Left ventricle myocardium superior (tissue), 1 donor: ENCODE data around the gene TCHH. TPM values are rescaled to one million over a fixed set of nuclear protein-coding genes. Genes with fewer than 3 reads are reported as not detected.
"Not testable (repeated sequence)": the region's sequence is repeated elsewhere in the genome, so short reads cannot be mapped to it uniquely, and the experiment has no call there.

ENCODE experiments used
- ATAC-seq: fragments of 200-7000 bp; cut with Tn5 transposase; one replicate; pipeline ENCODE4 v1.9.1; 2020; ENCODE audit warnings: mild to moderate bottlenecking, moderate library complexity
- DNase-seq: peaks from one replicate; pipeline ENCODE4 v3.0.0-alpha.2; 2020
- intact Hi-C: fragments of 100-400 bp; cut with micrococcal nuclease; formaldehyde crosslinking; loops from one replicate; pipeline ENCODE4 v1.11.0; 2022
- long read RNA-seq: library from polyadenylated mRNA; unstranded; transcript quantifications from one replicate; pipeline ENCODE4 v2.0.0, GENCODE V29; 2021
- total RNA-seq: library from RNA; stranded (reverse); fragmentation: NEBNext Ultra II Directional; extraction: Animal tissue kit (Norgen Biotek cat#: 25700); gene quantifications from one replicate; pipeline ENCODE4 v1.2.1, GENCODE V29; 2021
- donor health status: DM: no; HTN: yes; CAD: no; lungs with severe emphysema.

TCHH gene, protein sequence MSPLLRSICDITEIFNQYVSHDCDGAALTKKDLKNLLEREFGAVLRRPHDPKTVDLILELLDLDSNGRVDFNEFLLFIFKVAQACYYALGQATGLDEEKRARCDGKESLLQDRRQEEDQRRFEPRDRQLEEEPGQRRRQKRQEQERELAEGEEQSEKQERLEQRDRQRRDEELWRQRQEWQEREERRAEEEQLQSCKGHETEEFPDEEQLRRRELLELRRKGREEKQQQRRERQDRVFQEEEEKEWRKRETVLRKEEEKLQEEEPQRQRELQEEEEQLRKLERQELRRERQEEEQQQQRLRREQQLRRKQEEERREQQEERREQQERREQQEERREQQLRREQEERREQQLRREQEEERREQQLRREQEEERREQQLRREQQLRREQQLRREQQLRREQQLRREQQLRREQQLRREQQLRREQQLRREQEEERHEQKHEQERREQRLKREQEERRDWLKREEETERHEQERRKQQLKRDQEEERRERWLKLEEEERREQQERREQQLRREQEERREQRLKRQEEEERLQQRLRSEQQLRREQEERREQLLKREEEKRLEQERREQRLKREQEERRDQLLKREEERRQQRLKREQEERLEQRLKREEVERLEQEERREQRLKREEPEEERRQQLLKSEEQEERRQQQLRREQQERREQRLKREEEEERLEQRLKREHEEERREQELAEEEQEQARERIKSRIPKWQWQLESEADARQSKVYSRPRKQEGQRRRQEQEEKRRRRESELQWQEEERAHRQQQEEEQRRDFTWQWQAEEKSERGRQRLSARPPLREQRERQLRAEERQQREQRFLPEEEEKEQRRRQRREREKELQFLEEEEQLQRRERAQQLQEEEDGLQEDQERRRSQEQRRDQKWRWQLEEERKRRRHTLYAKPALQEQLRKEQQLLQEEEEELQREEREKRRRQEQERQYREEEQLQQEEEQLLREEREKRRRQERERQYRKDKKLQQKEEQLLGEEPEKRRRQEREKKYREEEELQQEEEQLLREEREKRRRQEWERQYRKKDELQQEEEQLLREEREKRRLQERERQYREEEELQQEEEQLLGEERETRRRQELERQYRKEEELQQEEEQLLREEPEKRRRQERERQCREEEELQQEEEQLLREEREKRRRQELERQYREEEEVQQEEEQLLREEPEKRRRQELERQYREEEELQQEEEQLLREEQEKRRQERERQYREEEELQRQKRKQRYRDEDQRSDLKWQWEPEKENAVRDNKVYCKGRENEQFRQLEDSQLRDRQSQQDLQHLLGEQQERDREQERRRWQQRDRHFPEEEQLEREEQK (N-terminal part only)
- 0.02 TPM for total RNA-seq
- long read RNA-seq: 0 reads

DNA sequence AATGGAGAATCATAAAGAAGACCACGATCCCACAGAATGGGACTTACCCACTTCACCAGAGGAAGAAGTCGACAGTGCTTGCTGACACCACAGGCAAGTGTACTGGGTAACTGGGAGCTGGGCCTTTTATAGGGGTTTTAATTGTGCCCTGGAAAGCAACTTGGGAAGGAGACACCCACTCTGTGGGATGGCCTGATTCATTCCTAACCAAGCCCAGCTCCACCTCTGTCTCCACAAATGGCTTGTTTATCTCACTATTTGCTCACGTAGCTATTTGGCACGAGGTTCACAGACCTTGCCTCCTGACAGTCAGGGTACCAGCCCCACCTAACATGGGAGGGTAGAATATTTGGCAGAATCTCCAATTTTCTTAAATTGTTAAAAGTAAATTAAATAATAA is at the start of gene TCHH:
TCHH (minus strand) TSS at position 101 of the 400 bp plus-strand sequence. CDS start 1,364 bp downstream, outside the sequence.
- intact Hi-C loops: no loop called here
- no peak for ATAC-seq
- no peak for DNase-seq

DNA sequence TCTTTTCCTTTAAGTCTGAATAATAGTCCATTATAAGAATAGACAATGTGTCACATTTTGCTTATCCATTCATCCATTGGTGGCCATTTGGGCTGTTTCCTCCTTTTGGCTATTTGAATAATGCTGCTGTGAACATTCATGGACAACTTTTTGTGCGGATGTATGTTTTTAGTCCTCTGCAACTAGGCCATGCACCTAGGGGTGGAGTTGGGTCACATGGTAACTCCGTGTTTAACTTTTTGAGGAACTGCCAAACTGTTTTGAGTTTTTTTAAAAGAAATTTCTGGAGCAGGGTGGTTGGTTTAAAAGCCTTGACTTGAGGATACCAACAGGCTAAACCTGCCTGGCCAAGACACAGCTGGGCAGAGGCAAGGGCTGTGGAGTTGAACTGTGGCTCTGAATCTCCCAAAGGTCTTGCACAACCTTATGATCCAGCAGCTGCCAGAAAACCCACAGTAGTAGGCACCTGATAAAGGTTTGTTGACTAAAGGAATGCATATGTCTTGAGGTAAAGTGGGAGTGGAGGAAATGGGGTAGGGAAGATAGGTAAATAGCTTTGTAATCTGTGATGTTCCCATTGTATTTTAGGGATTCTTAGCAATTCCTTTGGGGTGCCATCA is 49.4 kb upstream of the TCHH start:
- ATAC-seq (no peak), DNase-seq (no peak)
- intact Hi-C loops: no loop called here

DNA sequence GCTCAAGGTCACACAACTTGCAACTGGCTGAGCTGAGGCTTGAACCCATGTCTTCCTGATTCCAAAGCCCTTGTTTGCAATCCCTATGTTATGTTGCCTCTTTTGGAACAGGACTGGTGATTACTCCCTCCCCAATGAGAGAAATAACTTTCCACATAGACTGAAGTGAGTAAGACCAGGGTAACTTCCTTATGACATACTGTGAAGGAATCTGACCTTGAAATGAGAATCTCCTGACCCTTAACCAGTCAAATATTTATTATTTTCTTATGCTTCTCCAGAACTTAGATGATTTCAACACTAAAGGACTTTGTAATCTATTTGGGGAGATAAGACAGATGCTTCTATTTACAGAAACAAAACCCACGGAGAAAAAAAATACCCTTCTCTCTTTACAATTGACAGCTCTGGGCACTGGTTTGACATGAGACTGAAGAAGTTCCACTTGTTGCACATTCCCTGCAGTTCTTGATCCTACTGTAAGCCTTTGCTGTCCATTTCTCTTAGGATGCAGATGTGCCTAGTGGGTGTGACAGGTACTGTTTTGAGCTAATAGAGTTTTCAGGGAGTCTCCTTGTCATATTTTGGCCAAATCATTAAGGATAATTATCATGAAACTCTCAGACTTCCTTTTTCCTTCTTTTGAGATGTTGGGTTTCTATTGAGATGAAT is 47.7 kb upstream of the TCHH start:
- DNase-seq (no peak), ATAC-seq (no peak)
- intact Hi-C loops: no loop called here

DNA sequence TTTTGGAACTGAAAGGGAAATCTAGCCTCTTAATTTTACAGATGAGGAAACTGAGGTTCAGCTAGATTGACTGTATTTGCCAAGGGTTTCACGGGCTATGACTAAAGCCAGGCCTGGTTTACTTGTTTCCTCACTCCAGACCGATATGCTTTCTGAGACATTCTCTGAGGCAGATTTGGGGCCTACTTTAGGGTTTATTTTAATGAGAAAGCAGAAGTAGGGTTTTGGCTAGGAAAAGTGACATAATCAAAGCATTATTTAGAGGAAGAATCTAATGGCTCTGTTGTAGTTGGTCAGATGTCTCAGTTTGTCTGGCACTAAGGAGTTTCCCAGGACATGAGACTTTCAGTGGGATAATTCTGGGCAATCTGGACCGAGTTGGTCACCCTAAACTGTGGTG is 45.3 kb upstream of the TCHH start:
- intact Hi-C loops: no loop called here
- ATAC-seq (peak; percentile 25), DNase-seq (no peak)

DNA sequence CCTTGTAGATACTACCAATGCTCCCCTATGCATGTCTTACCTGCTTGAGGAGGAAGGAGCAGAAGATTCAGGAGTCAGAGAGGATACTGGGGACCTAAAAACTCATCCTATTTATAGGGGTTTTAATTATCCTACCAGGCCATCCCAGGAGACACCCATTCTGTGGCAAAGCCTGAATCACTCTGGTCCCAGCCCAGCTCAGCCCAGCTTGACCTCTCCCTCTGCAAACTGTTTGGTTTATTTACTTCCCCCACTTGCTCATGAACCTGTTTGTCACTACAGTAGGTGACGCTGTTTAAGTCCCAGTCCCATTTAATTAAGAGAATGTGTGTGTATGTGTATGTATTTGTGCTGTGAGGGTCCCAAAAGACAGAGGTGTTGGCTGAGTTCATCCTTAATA is 43.9 kb upstream of the TCHH start, which contains the start of gene RPTN:
RPTN (minus strand) TSS at position 85 of the 400 bp plus-strand sequence. CDS start 1,339 bp downstream, outside the sequence.
- intact Hi-C loops: no loop called here
- ATAC-seq: no peak
- DNase-seq: no peak

DNA sequence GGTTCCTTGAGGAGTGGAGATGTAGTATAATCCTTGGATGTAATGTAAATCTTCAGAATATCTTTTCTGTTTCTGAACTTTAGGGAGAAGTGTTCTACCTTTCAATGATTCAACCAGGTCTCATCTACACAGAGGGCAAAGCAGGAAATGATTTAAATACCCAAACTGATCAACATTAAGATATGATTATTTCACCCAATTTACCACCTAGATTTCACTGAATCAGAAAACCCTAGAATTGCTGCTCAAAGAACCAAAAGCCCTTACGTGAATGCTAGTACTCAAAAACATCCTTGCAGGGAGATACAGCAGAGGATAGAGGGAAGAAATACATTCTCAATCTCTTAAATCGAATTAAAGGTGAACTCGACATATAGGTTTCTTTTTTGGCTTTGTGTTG is 38.8 kb upstream of the TCHH start:
- DNase-seq: no peak
- ATAC-seq: no peak
- intact Hi-C loops: no loop called here

DNA sequence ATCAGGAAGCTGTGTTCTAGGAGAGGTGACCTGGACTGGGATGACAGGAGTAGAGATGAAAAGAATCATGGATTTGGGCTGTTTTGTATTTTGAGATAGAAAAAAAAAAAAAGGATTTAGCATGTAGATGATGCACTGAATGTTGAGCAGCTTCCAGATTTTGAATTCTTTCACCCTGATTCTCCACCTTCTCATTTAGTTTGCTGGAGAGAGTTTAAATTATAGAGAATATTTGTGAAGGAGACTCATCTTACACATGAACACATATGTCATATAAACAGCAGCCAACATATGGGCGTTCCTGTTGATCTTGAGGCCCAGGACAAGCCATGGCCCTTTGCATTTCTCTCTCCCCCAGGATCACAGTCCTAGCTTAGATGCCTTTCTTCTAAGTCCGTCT is 36.4 kb upstream of the TCHH start:
- intact Hi-C loops: no loop called here
- ATAC-seq (no peak), DNase-seq (no peak)

DNA sequence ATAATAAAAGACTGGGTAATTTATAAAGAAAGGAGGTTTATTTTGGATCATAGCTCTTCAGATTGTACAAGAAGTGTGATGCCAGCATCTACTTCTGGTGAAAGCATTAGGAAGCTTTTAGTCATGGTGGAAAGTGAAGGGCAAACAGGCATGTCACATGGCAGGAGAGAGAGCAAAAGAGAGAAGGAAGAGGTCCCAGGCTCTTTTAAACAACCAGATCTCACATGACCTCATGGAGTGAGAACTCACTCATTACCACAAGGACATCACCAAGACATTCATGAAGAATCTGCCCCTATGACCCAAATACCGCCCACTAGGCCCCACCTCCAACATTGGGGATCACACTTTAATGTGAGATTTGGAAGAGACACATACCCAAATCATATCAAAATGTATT is 33.7 kb upstream of the TCHH start:
- intact Hi-C loops: no loop called here
- ATAC-seq (no peak), DNase-seq (no peak)

DNA sequence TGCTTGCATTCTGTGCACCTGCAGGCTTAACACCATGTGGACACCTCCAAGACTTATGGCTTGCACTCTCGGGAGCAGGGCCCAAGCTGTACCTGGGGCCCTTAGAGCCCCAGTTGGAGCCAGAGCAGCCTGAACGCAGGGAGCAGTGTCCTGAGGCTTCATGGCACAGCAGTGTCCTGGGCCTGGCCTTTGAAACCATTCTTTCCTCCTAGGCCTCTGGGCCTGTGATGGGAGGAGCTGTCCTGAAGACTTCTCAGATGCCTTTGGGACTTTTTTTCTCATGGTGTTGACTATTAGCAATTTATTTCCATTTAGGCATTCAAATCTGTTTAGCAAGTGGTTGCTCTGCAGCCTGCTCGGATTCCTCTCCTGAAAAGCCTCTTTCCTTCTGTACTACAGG is 32.8 kb upstream of the TCHH start:
- no peak for DNase-seq
- no peak for ATAC-seq
- intact Hi-C loops: no loop called here

DNA sequence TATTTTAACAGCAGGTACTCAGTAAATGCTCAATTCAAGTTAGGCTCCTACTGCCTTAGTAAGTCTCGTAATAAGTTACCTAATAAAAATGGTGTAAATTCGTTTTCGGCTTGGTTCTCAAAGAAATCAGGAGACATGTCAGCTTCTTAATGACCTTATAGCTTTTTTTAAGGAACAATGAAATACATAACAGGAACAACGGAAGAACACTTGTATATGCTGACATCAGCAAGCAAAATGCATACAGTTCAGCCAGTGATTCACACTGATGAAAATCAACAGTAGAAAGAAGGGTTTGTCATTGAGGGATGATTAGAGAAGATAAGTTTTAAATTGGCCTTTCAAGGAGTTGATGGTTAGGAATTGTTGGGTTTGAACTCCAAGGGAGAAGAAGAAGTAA is 30.5 kb upstream of the TCHH start:
- DNase-seq (no peak), ATAC-seq (no peak)
- intact Hi-C loops: no loop called here

DNA sequence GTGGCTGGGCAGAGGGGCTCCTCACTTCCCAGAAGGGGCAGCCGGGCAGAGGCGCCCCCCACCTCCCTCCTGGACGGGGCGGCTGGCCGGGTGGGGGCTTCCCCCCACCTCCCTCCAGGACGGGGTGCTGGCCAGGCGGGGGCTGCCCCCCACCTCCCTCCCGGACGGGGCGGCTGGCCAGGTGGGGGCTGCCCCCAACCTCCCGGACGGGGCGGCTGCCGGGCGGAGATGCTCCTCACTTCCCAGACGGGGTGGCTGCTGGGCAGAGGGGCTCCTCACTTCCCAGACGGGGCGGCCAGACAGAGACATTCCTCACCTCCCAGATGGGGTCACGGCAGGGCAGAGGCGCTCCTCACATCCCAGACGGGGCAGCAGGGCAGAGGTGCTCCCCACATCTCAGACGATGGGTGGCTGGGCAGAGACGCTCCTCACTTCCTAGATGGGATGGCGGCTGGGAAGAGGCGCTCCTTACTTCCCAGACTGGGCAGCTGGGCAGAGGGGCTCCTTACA is 29.5 kb upstream of the TCHH start:
- intact Hi-C loops: loop anchor here (5.0 kb wide), 1 partner anchor 43 kb away; no protein-coding TSS in a partner anchor
- not testable (repeated sequence) for DNase-seq, ATAC-seq

DNA sequence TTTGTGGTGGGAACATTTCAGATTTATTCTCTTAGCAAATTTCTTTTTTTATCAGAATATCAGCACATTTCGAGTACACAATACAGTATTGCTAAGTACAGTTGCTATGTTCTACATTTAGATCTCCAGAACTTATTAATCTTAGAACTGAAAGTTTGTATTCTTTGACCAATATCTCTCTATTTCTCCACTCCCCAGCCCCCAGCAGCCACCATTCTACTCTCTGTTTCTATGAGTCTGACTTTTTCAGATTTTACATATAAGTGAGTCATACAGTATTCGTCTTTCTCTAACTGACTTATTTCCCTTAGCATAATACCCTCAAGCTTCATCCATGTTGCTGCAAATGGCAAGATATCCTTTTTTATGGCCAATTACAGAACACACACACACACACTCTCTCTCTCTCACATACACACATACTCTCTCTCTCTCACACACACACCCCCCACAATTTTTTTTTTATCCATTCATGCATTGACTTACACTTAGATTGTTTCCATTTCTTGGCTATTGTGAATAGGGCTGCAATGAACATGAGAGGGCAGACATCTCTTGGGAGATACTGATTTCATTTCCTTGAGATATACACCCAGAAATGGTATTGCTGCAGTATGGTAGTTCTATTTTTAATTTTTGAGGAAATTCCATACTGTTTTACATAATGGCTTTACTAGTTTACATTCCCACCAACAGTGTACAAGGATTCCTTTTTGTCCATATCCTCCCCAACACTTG is 28.1 kb upstream of the TCHH start:
- ATAC-seq (no peak), DNase-seq (no peak)
- intact Hi-C loops: loop anchor here (5.0 kb wide), 1 partner anchor 44 kb away; no protein-coding TSS in a partner anchor

DNA sequence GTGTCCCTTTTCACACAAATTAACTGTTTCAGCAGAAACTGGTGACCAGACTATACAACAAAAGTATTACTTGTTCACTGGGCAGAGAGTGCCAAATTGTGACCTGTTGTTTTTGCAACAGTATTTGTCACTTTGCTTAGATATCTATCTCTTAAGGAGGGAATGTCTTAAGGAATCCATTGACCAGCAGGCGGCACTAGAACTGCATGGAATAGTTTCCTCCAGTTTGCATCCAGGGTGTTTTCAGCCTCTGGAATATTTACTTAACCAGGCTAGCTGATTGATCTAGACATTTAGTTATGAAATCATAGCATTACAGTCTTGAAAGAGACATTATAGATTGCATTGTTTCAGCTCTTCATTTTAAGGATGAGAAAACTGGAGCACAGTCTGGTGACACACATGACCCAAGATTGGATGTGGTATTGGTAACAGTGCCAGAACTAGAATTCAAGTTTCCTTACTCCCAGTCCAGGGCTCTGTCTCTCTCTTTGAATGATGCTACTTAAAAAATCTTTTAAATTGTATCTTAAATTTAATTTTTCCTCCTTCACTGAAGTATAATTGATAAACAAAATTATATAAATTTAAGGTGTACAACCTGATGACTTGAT is 26.8 kb upstream of the TCHH start:
- DNase-seq (peak; percentile 36), ATAC-seq (peak; percentile 38)
- intact Hi-C loops: loop anchor here (5.0 kb wide), 1 partner anchor 45 kb away; no protein-coding TSS in a partner anchor

DNA sequence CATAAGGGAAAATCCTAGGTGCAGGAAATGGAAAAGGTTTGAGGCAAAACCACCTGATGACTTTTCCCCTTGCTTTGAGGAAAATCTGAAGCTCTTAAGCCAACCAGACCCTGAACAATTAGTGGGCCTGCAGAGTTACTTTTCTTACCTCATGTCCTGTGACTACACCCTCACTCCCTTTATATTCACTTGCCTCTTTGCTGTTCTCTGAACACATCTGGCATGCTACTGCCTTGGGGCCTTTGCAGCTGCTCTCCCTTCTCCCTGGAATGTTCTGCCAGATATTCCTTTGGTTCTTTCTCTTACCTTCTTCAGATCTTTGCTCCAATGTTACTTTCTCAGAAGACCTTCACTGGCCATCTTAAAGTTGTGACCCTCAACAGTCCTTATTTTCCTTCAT is 22.0 kb upstream of the TCHH start:
- intact Hi-C loops: no loop called here
- DNase-seq (no peak), ATAC-seq (no peak)

DNA sequence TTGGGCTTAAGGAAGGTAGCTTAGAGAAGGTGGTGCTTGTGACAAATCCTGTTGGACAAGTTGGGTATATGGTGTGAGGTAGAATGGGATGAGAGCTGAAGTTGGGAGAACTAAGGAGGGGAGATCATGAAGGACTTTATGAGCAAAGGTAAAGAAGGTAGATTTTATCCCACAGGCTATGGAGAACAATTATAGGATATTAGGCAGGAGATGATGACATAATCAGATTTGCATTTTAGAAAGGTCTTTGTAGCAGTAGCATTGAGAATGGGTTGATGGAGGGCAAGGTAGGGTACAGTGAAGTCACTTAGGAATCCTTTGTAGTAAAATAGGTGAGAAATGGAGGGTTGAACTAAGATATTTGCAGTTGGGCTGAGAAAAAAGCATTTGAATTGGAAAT is 14.9 kb upstream of the TCHH start:
- ATAC-seq (no peak), DNase-seq (no peak)
- intact Hi-C loops: no loop called here

DNA sequence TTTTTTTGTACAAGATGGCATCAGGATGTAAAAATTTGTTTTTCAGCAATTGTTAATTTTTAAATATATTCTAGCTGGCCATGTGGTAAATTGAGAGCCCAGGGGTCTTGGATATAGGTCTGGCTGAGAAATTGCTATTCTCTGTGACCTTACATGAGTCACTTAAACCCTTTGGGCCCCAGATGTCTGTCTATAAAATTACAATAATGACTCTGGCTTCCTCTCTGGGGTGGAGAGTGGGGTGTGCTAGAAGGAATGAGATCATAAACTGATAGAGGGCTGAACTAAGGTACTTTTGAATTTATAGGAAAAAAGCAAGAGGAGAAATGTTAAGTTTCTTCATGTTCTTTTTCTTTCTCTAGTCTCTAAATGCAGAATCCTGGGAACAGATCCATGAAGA is 12.4 kb upstream of the TCHH start:
- no peak for DNase-seq
- ATAC-seq: no peak
- intact Hi-C loops: no loop called here

DNA sequence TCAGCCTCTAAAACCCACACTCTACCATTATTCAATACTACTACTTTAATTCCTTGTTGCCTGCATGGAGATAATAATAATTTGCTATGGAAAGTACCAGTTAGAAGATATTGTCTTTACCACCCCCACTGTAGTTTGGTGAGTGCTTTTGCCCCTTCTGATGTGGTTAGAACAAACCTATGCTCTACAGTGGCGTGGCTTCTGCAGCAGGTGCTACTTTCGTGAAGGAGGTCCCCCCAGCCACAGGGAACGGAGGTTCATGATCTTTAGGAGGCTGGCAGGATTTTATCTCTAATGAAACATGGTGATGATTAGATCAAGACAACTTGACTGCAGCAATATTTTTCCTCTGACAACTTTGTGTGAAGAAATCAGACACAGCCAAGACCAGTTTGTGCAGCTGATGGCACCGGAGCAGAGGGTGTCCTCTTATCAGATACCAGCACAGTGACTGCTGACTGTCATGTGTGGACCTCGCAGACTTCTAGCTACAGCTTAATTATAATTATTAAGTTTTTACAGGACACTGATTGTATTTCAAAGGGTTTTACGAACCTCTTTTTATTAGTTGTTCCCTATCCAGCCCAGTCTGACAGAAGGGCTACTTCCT is 10.7 kb upstream of the TCHH start:
- DNase-seq (no peak), ATAC-seq (no peak)
- intact Hi-C loops: no loop called here
